ENCODE data around the gene SNAI3. TPM values are rescaled to one million over a fixed set of nuclear protein-coding genes. Genes with fewer than 3 reads are reported as not detected.
A peak's percentile ranks its signal among the peaks of the same experiment; 100 is the strongest.

Gene SNAI3
- under 1 TPM; 0.15 to 0.98 (median 0.35) TPM for total RNA-seq
- long read RNA-seq, partial matches to known transcripts = 0 of 3 reads
- long read RNA-seq, other reads (novel, unspliced or antisense) = 3 of 3 reads

DNA sequence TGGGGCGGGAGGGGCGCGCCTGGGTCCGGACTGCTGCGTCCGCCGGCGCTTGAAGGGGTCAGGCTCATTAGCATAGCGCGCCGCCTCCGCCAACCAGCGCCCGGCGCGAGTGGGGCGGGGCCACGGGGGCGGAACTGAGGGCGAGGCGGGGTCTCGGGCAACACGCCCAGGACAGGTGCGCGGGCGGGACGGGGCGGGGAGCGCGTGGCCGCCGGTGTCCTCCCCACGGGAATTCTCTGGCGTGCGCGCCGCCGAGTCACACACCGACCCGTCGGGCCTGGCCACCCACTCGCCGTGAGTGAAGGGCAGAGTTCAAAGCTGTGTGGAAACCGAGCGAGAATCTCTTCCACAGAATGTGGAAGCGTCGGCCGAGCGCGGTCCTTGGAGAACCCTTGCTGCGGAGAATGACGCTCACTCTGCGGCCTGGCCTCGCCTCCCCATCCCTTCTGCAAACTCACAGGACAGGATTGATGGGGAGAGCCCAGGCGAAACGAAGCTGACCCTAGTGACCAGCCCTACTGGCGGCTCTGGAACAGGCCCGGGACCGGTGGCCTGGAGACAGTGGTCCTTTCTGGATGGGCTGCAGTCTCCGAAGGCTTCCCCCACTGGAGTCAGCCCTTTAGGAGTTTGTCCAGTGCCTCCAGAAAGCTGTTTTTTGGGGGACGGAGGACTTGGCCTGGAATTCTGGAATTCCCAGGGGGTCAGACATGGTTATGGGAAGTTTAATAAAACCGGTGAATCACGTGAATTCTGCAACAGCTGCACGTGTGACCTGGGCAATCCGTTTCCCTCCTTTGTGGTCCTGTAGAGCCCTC lies at the start of gene SNAI3:
Gene SNAI3, minus strand, starts transcription at position 69 of the 815 bp plus-strand sequence. CDS start 101 bp downstream, outside the sequence.
- H3K4me1 ChIP-seq = peaks cover 0 to 11% (median 4%) of the 10 kb centered on the region in 4 donors
- no peaks in the 10 kb centered on the region for H3K9me3 ChIP-seq
- TF ChIP-seq CTCF (IDR thresholded peaks at IDR 0.05) (no peak), POLR2A (IDR thresholded peaks at IDR 0.05) (no peak)
- peak within 1 kb of the TSS; percentile 55 to 58 (median 57) for H3K4me3 ChIP-seq
- WGBS (ENCODE audit: insufficient coverage, low coverage, low lambda C conversion rate, missing lambda C conversion rate) = 2% methylated on average over 8 of the region's 65 CpGs
- intact Hi-C loops (cut with DNase I) = no loop called here
- ATAC-seq = peak; percentile 86 to 94 (median 92)
- H3K36me3 ChIP-seq = no peaks in the 10 kb centered on the region
- H3K27ac ChIP-seq = peak within 1 kb of the TSS in 1 of 3 donors; percentile 52
- no peaks in the 10 kb centered on the region for H3K27me3 ChIP-seq
- peak; percentile 91 to 92 (median 92) for DNase-seq

DNA sequence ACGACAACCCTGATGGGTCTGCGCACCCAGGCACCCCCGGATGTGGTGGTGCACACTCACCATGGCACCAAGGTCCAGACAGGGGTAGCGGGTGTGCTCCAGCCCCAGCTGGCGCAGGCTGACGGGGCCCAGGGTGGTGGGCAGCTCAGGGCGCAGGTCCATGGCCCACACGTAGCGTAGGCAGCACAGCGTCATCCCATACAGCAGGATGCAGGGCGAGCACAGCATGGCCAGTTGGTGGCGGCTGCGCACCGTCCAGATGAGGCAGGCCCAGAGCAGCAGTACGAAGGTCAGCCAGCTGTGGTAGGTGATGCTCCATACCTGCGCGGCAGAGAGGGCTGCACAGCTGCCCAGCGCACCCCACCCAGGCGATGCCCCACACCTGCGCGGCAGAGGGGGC lies 49.8 kb upstream of the SNAI3 start:
- no peak for ATAC-seq
- whole genome bisulfite sequencing (ENCODE audit: insufficient coverage, low coverage, low lambda C conversion rate, missing lambda C conversion rate) = no CpG with 5 or more reads among the region's 21 CpGs
- TF ChIP-seq POLR2A (IDR thresholded peaks at IDR 0.05) (no peak), CTCF (IDR thresholded peaks at IDR 0.05) (no peak)
- intact Hi-C loops (cut with DNase I) = no loop called here
- H3K27ac ChIP-seq = no peak overlapping the region
- DNase-seq = no peak
- no peaks in the 10 kb centered on the region for H3K4me1 ChIP-seq
- no peak overlapping the region for H3K4me3 ChIP-seq
- H3K9me3 ChIP-seq = no peaks in the 10 kb centered on the region
- peaks cover 0 to 25% (median 5%) of the 10 kb centered on the region in 4 donors for H3K36me3 ChIP-seq
- H3K27me3 ChIP-seq = no peaks in the 10 kb centered on the region

GRCh38 chr16:88735616-88736015 lies 49.3 kb upstream of the SNAI3 start:
- no peaks in the 10 kb centered on the region for H3K4me1 ChIP-seq
- TF ChIP-seq POLR2A (IDR thresholded peaks at IDR 0.05) (no peak), CTCF (IDR thresholded peaks at IDR 0.05) (no peak)
- WGBS (ENCODE audit: insufficient coverage, low coverage, low lambda C conversion rate, missing lambda C conversion rate) = no CpG with 5 or more reads among the region's 10 CpGs
- no peak overlapping the region for H3K4me3 ChIP-seq
- H3K36me3 ChIP-seq = peaks cover 0 to 28% (median 4%) of the 10 kb centered on the region in 4 donors
- intact Hi-C loops (cut with DNase I) = no loop called here
- no peak for DNase-seq
- H3K27ac ChIP-seq = no peak overlapping the region
- no peaks in the 10 kb centered on the region for H3K9me3 ChIP-seq
- H3K27me3 ChIP-seq = no peaks in the 10 kb centered on the region
- ATAC-seq = no peak

- Histone ChIP-seq H3K27ac (no peak overlapping the region), H3K27me3 (no peaks in the 10 kb centered on the region), H3K4me3 (no peak overlapping the region), H3K36me3 (peaks cover 0 to 29% (median 4%) of the 10 kb centered on the region in 4 donors), H3K4me1 (no peaks in the 10 kb centered on the region), H3K9me3 (no peaks in the 10 kb centered on the region)
- no peak for TF ChIP-seq CTCF (IDR thresholded peaks at IDR 0.05)
- TF ChIP-seq POLR2A (IDR thresholded peaks at IDR 0.05) = no peak
- no peak for ATAC-seq
- no CpG with 5 or more reads among the region's 16 CpGs for WGBS (ENCODE audit: insufficient coverage, low coverage, low lambda C conversion rate, missing lambda C conversion rate)
- intact Hi-C loops (cut with DNase I) = no loop called here
- DNase-seq = no peak
Measured at GRCh38 chr16:88735121-88735520, 48.8 kb upstream of the SNAI3 start.
